ENCODE data around the gene NUP93.
"Not testable (repeated sequence)": the region's sequence is repeated elsewhere in the genome, so short reads cannot be mapped to it uniquely, and the experiment has no call there.

The NUP93 gene

DNA sequence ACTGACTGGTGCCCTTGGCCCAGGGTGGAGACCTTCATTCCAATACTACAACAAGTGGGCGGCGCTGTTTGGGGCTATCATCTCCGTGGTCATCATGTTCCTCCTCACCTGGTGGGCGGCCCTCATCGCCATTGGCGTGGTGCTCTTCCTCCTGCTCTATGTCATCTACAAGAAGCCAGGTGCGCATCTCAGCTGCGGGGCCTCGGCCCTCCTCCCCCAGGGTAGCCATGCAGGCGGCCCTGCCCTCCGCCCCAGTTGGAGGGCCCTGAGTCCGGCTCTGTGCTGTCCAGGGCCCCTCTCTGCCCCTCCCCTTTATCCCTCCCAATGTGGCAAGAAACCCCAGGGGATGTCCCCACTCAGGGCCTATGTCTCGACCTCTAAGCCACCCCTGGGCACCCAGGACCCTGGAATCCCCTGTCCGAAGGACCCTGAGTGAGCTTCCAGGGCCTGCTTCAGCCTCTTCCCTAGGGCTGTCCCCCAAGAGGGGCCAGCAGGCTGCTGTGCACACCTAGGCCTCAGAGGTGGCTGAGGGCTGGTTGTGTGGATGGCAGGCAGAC lies 154.2 kb downstream of the NUP93 start:
- no peak for DNase-seq
- Histone ChIP-seq H3K9ac (ENCODE audit: low read length) (no peak overlapping the region), H3K4me3 (ENCODE audit: low read length) (no peak overlapping the region), H3K79me2 (ENCODE audit: low read length) (no peaks in the 10 kb centered on the region), H2AFZ (ENCODE audit: low read length) (no peak overlapping the region), H3F3A (ENCODE audit: insufficient read depth, low read length) (no peaks in the 10 kb centered on the region), H3K4me1 (ENCODE audit: low read length) (peaks cover 5% of the 10 kb centered on the region), H3K27me3 (replicated peaks; ENCODE audit: insufficient read depth, low read length) (no peaks in the 10 kb centered on the region), H3K9me2 (replicated peaks; ENCODE audit: insufficient read depth, low read length) (no peaks in the 10 kb centered on the region), H3K9me3 (replicated peaks; ENCODE audit: insufficient read depth, low read length) (no peaks in the 10 kb centered on the region), H4K20me1 (ENCODE audit: insufficient read depth, low read length) (no peaks in the 10 kb centered on the region), H3K36me3 (replicated peaks; ENCODE audit: insufficient read depth, low read length) (no peaks in the 10 kb centered on the region), H3K27ac (ENCODE audit: low read length) (no peak overlapping the region), H3K4me2 (ENCODE audit: low read depth, low read length) (no peak overlapping the region)
- TF ChIP-seq, protein P1, sequence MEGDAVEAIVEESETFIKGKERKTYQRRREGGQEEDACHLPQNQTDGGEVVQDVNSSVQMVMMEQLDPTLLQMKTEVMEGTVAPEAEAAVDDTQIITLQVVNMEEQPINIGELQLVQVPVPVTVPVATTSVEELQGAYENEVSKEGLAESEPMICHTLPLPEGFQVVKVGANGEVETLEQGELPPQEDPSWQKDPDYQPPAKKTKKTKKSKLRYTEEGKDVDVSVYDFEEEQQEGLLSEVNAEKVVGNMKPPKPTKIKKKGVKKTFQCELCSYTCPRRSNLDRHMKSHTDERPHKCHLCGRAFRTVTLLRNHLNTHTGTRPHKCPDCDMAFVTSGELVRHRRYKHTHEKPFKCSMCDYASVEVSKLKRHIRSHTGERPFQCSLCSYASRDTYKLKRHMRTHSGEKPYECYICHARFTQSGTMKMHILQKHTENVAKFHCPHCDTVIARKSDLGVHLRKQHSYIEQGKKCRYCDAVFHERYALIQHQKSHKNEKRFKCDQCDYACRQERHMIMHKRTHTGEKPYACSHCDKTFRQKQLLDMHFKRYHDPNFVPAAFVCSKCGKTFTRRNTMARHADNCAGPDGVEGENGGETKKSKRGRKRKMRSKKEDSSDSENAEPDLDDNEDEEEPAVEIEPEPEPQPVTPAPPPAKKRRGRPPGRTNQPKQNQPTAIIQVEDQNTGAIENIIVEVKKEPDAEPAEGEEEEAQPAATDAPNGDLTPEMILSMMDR (IDR thresholded peaks at IDR 0.05; ENCODE audit: low read length): no peak
- TF ChIP-seq EZH2 (optimal IDR thresholded peaks at IDR 0.05; ENCODE audit: low read depth, low read length) (no peak), EZH2phosphoT487 (IDR thresholded peaks at IDR 0.05; ENCODE audit: low read length) (no peak)

DNA sequence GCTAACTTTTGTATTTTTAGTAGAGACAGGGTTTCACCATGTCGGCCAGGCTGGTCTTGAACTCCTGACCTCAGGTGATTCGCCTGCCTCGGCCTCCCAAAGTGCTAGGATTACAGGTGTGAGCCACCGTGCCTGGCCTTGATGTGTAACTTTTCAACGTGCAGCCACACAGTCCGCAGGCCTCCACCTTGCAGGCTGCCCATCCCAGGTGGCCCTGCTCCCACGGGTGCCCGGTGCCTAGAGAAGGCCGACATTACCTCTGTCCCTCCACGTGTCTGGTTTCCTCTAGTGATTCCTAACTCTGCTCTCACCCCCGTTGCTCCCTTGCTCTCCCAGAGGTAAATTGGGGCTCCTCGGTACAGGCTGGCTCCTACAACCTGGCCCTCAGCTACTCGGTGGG lies 155.0 kb downstream of the NUP93 start:
- not testable (repeated sequence) for H3K4me2 ChIP-seq (ENCODE audit: low read depth, low read length); H3K27me3 ChIP-seq (replicated peaks; ENCODE audit: insufficient read depth, low read length); H3K9me2 ChIP-seq (replicated peaks; ENCODE audit: insufficient read depth, low read length); H3F3A ChIP-seq (ENCODE audit: insufficient read depth, low read length); H3K9ac ChIP-seq (ENCODE audit: low read length); H3K9me3 ChIP-seq (replicated peaks; ENCODE audit: insufficient read depth, low read length); DNase-seq; H3K4me1 ChIP-seq (ENCODE audit: low read length); H3K36me3 ChIP-seq (replicated peaks; ENCODE audit: insufficient read depth, low read length); H3K79me2 ChIP-seq (ENCODE audit: low read length); H3K4me3 ChIP-seq (ENCODE audit: low read length); H3K27ac ChIP-seq (ENCODE audit: low read length); H4K20me1 ChIP-seq (ENCODE audit: insufficient read depth, low read length); H2AFZ ChIP-seq (ENCODE audit: low read length)

DNA sequence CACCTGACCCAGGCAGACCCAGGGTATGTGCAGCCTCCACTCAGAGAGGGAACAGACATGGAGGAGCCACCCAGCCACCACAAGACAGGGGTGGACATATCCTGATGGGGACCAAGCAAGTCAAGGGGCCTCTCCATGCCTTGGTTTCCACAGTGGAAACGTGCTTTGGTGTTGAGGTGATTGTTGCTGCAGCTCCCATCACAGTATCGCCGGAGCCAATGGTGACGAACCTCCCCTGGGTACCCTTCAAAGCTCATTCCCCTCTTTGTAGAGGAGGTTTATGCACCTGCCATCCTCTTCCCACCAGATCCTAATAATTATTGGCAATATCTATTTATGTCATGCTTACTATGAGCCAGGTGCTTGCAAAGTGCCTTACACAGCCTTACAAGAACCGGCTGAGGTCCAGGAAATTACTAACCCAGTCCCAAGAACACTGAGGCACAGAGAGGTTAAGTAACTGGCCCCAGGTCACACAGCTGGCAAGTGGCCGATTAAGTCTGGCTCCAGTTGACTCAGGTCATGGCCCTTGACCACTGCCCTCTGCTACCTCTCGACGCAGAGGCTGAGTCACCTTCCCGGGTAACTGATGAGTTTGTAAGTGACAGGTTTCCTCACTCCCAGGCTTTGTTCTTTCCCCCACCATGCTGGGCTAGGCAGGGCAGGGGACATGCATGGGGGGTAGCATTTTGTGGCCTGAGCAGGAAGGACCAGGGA lies 155.7 kb downstream of the NUP93 start:
- Histone ChIP-seq H3F3A (ENCODE audit: insufficient read depth, low read length) (no peaks in the 10 kb centered on the region; the same call in 1 of the 2 replicates), H3K4me1 (ENCODE audit: low read length) (peaks cover 6% of the 10 kb centered on the region), H3K79me2 (ENCODE audit: low read length) (no peaks in the 10 kb centered on the region), H3K4me3 (ENCODE audit: low read length) (no peak overlapping the region), H3K9ac (ENCODE audit: low read length) (no peak overlapping the region), H2AFZ (ENCODE audit: low read length) (no peak overlapping the region), H3K27me3 (replicated peaks; ENCODE audit: insufficient read depth, low read length) (no peaks in the 10 kb centered on the region), H3K27ac (ENCODE audit: low read length) (no peak overlapping the region), H3K9me2 (replicated peaks; ENCODE audit: insufficient read depth, low read length) (no peaks in the 10 kb centered on the region), H4K20me1 (ENCODE audit: insufficient read depth, low read length) (no peaks in the 10 kb centered on the region), H3K4me2 (ENCODE audit: low read depth, low read length) (no peak overlapping the region), H3K9me3 (replicated peaks; ENCODE audit: insufficient read depth, low read length) (no peaks in the 10 kb centered on the region), H3K36me3 (replicated peaks; ENCODE audit: insufficient read depth, low read length) (no peaks in the 10 kb centered on the region)
- no peak for DNase-seq
- TF ChIP-seq, protein P1 (IDR thresholded peaks at IDR 0.05; ENCODE audit: low read length): no peak
- TF ChIP-seq EZH2 (optimal IDR thresholded peaks at IDR 0.05; ENCODE audit: low read depth, low read length): no peak
- TF ChIP-seq EZH2phosphoT487 (IDR thresholded peaks at IDR 0.05; ENCODE audit: low read length): no peak

DNA sequence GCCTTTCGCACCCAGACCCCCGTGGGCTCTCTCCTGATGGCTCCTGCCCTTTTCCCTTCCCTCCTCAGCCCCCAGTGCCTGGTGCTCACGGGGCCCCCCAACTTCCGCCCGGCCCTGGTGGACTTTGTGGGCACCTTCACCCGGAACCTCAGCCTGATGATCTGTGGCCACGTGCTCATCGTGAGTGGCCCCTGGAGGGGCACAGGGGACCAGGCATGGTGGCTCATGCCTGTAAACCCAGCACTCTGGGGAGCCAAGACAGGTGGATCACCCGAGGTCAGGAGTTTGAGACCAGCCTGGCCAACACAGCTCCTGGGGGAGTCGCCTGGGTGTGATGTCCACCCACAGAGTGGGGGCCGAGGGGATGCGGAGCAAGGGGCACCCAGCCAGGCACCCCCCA lies 156.4 kb downstream of the NUP93 start:
- TF ChIP-seq EZH2 (optimal IDR thresholded peaks at IDR 0.05; ENCODE audit: low read depth, low read length): no peak
- TF ChIP-seq EZH2phosphoT487 (IDR thresholded peaks at IDR 0.05; ENCODE audit: low read length): no peak
- TF ChIP-seq, protein P1 (IDR thresholded peaks at IDR 0.05; ENCODE audit: low read length): no peak
- Histone ChIP-seq H3K4me1 (ENCODE audit: low read length) (peaks cover 6% of the 10 kb centered on the region), H3K27me3 (replicated peaks; ENCODE audit: insufficient read depth, low read length) (no peaks in the 10 kb centered on the region), H3K9ac (ENCODE audit: low read length) (no peak overlapping the region), H3K36me3 (replicated peaks; ENCODE audit: insufficient read depth, low read length) (no peaks in the 10 kb centered on the region), H3K79me2 (ENCODE audit: low read length) (no peaks in the 10 kb centered on the region), H3K27ac (ENCODE audit: low read length) (no peak overlapping the region), H3K9me3 (replicated peaks; ENCODE audit: insufficient read depth, low read length) (no peaks in the 10 kb centered on the region), H4K20me1 (ENCODE audit: insufficient read depth, low read length) (no peaks in the 10 kb centered on the region), H3F3A (ENCODE audit: insufficient read depth, low read length) (no peaks in the 10 kb centered on the region; the same call in 1 of the 2 replicates), H3K9me2 (replicated peaks; ENCODE audit: insufficient read depth, low read length) (no peaks in the 10 kb centered on the region), H3K4me2 (ENCODE audit: low read depth, low read length) (no peak overlapping the region), H2AFZ (ENCODE audit: low read length) (no peak overlapping the region), H3K4me3 (ENCODE audit: low read length) (no peak overlapping the region)
- no peak for DNase-seq

Measured in MM.1S (cell line).